ENCODE results near the gene BRAT1.
"Not testable (repeated sequence)": the region's sequence is repeated elsewhere in the genome, so short reads cannot be mapped to it uniquely, and the experiment has no call there.

The BRAT1 gene

DNA sequence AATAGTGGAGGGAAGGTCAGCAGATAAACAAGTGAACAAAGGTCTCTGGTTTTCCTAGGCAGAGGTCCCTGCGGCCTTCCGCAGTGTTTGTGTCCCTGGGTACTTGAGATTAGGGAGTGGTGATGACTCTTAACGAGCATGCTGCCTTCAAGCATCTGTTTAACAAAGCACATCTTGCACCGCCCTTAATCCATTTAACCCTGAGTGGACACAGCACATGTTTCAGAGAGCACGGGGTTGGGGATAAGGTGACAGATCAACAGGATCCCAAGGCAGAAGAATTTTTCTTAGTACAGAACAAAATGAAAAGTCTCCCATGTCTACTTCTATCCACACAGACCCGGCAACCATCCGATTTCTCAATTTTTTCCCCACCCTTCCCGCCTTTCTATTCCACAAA lies 21.8 kb downstream of the BRAT1 start:
- H3K9me2 ChIP-seq (replicated peaks; ENCODE audit: insufficient read depth, low read length); H3K9me3 ChIP-seq (replicated peaks; ENCODE audit: insufficient read depth, low read length); H3F3A ChIP-seq (ENCODE audit: insufficient read depth, low read length); H3K79me2 ChIP-seq (ENCODE audit: low read length); H4K20me1 ChIP-seq (ENCODE audit: insufficient read depth, low read length); H3K4me2 ChIP-seq (ENCODE audit: low read depth, low read length); H3K9ac ChIP-seq (ENCODE audit: low read length); H3K27ac ChIP-seq (ENCODE audit: low read length); H3K4me3 ChIP-seq (ENCODE audit: low read length); H2AFZ ChIP-seq (ENCODE audit: low read length); H3K36me3 ChIP-seq (replicated peaks; ENCODE audit: insufficient read depth, low read length); DNase-seq; H3K4me1 ChIP-seq (ENCODE audit: low read length); H3K27me3 ChIP-seq (replicated peaks; ENCODE audit: insufficient read depth, low read length): not testable (repeated sequence)

DNA sequence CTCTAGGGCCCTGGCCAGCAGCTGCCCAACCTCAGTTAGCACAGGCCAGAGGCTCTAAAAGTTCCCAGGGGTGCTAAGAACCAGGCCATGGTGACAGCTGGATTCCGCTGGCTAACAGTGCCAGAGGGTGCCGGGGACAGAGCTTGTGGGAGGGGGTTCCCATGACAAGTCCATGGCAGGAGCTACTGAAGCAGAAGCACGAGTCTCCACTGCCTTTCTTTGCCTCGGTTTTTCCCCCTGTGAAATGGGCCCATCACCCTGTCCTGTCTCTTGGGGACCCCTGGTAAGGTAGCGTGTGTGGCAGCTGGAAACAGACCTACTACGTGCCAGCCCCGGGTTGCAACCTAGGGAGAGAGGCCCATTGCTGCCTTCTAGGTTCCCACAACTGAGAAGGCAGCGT lies 22.5 kb downstream of the BRAT1 start:
- not testable (repeated sequence) for H3K27me3 ChIP-seq (replicated peaks; ENCODE audit: insufficient read depth, low read length); H3K79me2 ChIP-seq (ENCODE audit: low read length); H3K27ac ChIP-seq (ENCODE audit: low read length); H2AFZ ChIP-seq (ENCODE audit: low read length); H3K9me3 ChIP-seq (replicated peaks; ENCODE audit: insufficient read depth, low read length); DNase-seq; H3K9me2 ChIP-seq (replicated peaks; ENCODE audit: insufficient read depth, low read length); H3K4me1 ChIP-seq (ENCODE audit: low read length); H3F3A ChIP-seq (ENCODE audit: insufficient read depth, low read length); H3K9ac ChIP-seq (ENCODE audit: low read length); H3K4me2 ChIP-seq (ENCODE audit: low read depth, low read length); H4K20me1 ChIP-seq (ENCODE audit: insufficient read depth, low read length); H3K4me3 ChIP-seq (ENCODE audit: low read length); H3K36me3 ChIP-seq (replicated peaks; ENCODE audit: insufficient read depth, low read length)

DNA sequence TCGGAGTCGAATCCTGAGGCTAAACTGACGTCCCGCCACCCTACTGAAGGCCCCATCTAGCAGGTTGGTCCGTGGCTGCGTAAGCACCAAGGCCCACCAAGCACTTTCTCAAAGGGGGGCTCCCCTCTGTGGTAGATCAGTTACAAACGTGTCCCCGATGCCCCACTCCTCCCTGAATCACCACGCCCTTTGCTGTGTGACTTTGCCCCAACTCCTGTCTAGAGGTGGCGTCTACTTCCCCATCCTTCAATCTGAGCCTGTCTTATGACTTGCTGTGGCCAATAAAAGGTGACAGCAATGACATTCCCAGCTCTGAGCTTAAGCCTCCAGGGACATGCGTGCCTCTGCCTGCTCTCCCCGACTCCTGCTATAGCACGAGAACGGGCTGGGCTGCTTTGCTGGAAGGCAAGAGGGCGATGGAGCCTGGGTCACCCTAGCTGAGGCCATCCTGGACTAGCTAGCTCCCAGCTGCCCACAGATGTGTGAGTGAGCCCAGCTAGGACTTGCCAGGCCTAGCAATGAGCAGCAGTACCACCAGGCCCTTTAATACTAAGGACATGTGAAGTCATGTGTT lies 23.0 kb downstream of the BRAT1 start:
- not testable (repeated sequence) for H3K9me2 ChIP-seq (replicated peaks; ENCODE audit: insufficient read depth, low read length); H3F3A ChIP-seq (ENCODE audit: insufficient read depth, low read length); DNase-seq; H3K4me1 ChIP-seq (ENCODE audit: low read length); H2AFZ ChIP-seq (ENCODE audit: low read length); H3K4me2 ChIP-seq (ENCODE audit: low read depth, low read length); H3K36me3 ChIP-seq (replicated peaks; ENCODE audit: insufficient read depth, low read length); H3K27ac ChIP-seq (ENCODE audit: low read length); H4K20me1 ChIP-seq (ENCODE audit: insufficient read depth, low read length); H3K9me3 ChIP-seq (replicated peaks; ENCODE audit: insufficient read depth, low read length); H3K79me2 ChIP-seq (ENCODE audit: low read length); H3K4me3 ChIP-seq (ENCODE audit: low read length); H3K9ac ChIP-seq (ENCODE audit: low read length)
- peaks cover 15% of the 10 kb centered on the region for H3K27me3 ChIP-seq (replicated peaks; ENCODE audit: insufficient read depth, low read length)

DNA sequence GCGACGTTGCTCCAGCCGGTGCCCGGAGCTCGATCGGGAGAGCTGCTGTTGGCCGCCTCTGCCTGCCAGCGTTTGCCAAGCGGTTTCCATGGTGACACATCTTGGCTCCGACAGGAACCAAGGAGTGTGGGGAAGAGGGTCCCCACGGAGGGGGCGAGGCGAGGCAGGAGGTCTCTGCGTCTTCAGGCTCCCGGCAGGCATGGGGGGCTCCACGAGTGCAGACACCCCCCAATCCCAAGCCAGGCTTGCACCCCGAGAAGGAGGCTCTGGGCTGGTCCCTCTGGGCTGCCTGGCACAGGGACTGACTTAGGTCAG lies 23.6 kb downstream of the BRAT1 start:
- not testable (repeated sequence) for H2AFZ ChIP-seq (ENCODE audit: low read length); DNase-seq; H3K4me3 ChIP-seq (ENCODE audit: low read length); H3F3A ChIP-seq (ENCODE audit: insufficient read depth, low read length); H3K36me3 ChIP-seq (replicated peaks; ENCODE audit: insufficient read depth, low read length); H3K27ac ChIP-seq (ENCODE audit: low read length); H4K20me1 ChIP-seq (ENCODE audit: insufficient read depth, low read length); H3K9me2 ChIP-seq (replicated peaks; ENCODE audit: insufficient read depth, low read length); H3K9me3 ChIP-seq (replicated peaks; ENCODE audit: insufficient read depth, low read length); H3K4me2 ChIP-seq (ENCODE audit: low read depth, low read length); H3K79me2 ChIP-seq (ENCODE audit: low read length); H3K9ac ChIP-seq (ENCODE audit: low read length); H3K4me1 ChIP-seq (ENCODE audit: low read length)
- peaks cover 20% of the 10 kb centered on the region for H3K27me3 ChIP-seq (replicated peaks; ENCODE audit: insufficient read depth, low read length)

DNA sequence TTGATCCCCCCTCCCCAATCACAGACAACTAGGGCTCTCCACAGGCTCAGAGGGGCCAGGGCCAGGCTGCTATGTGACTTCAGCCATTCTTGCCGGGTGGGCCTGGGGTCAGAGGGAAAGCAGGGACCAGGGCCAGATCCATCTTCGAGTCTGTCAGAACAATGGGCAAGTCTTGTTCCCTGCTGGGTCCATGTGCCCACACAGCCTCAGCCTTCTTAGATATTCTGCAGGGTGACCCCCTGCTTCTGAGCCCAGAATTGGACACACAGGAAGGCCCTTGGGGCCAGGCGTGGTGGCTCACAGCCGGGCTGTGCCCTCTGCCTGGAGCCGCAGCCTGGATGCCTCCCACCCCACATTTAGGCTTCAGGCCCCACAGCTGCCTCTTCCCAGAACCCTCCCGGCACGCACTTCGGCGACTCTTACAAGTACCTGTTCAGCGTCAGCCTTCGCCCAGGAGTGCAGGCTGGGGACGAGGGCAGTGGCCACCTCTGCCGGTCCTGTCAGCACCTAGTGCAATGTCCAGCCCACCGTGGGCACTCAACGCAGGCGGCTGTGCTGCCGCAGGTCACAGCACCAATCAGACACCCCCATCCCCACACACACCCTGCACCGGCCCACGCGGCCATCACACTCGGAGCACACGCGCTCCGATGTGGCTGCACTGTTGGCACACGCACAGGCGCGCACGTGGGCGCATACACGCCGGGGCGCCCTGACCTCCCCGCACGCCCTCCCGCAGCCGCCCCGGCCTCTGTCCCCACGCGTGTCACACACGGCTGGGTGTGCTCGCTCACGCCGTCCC lies 24.1 kb downstream of the BRAT1 start:
- H3K36me3 ChIP-seq (replicated peaks; ENCODE audit: insufficient read depth, low read length); H3K4me1 ChIP-seq (ENCODE audit: low read length); H3F3A ChIP-seq (ENCODE audit: insufficient read depth, low read length); H2AFZ ChIP-seq (ENCODE audit: low read length); H4K20me1 ChIP-seq (ENCODE audit: insufficient read depth, low read length); H3K9me3 ChIP-seq (replicated peaks; ENCODE audit: insufficient read depth, low read length); H3K27ac ChIP-seq (ENCODE audit: low read length); H3K4me2 ChIP-seq (ENCODE audit: low read depth, low read length); H3K4me3 ChIP-seq (ENCODE audit: low read length); H3K79me2 ChIP-seq (ENCODE audit: low read length); DNase-seq; H3K9me2 ChIP-seq (replicated peaks; ENCODE audit: insufficient read depth, low read length); H3K9ac ChIP-seq (ENCODE audit: low read length): not testable (repeated sequence)
- H3K27me3 ChIP-seq (replicated peaks; ENCODE audit: insufficient read depth, low read length): peaks cover 26% of the 10 kb centered on the region
